Motor neuron (in vitro differentiated cells): Measurements from ENCODE around the gene PF4V1. TPM values are rescaled to one million over a fixed set of nuclear protein-coding genes. Genes with fewer than 3 reads are reported as not detected.

Experiments
- ATAC-seq, 8 experiments: fragments of 200-7000 bp; cut with Tn5 transposase; replicated peaks in 6 of 8; 2 replicates each; pipeline ENCODE4 v1.8.0; 2021; ENCODE audit warnings: mild to moderate bottlenecking in 8 of 8, moderate library complexity in 8 of 8
- H3K27ac ChIP-seq, 2 donors: fragments of 250-450 bp; sonication (Bioruptor Pico); 2 replicates each; pipeline ENCODE4 v1.9.0; 2021; ENCODE audit warnings: antibody characterized with exemption in 2 of 2, mild to moderate bottlenecking in 2 of 2, moderate library complexity in 1 of 2
- H3K4me1 ChIP-seq, 2 donors: fragments of 250-450 bp; sonication (Bioruptor Pico); replicated peaks in 1 of 2; 2 replicates each; pipeline ENCODE4 v1.6.1; 2021; ENCODE audit warnings: antibody characterized with exemption in 2 of 2, mild to moderate bottlenecking in 2 of 2, moderate library complexity in 1 of 2
- H3K4me3 ChIP-seq, 5 donors: fragments of 250-450 bp; sonication (Bioruptor Pico); 2 replicates each; pipeline ENCODE4 v1.9.0; 2021; ENCODE audit warnings: antibody characterized with exemption in 5 of 5, mild to moderate bottlenecking in 5 of 5, moderate library complexity in 4 of 5
- WGBS, 10 experiments: fragments of 450-650 bp; shearing (Covaris generic); methylation state at CpG; one replicate each; pipeline ENCODE4 v1.0.0; 2022; 5-methylcytosine and 5-hydroxymethylcytosine counted together
- in situ Hi-C, 9 experiments: fragments of 400-800 bp; cut with MboI; loops; one replicate each; pipeline ENCODE4 v1.15.0; 2021; ENCODE audit warnings: low sequenced_read_pairs in 9 of 9, low pct_unique_long_range_greater_than_20kb in 2 of 9; ENCODE audit not compliant: unreplicated experiment in 9 of 9
- total RNA-seq, 8 experiments: library from RNA; unstranded; fragments of 300-600 nt; gene quantifications; 2 replicates each; pipeline versions ENCODE4 v1.2.3 to v1.2.4, GENCODE V29; 2022

Gene PF4V1, protein sequence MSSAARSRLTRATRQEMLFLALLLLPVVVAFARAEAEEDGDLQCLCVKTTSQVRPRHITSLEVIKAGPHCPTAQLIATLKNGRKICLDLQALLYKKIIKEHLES
- total RNA-seq: not detected

DNA sequence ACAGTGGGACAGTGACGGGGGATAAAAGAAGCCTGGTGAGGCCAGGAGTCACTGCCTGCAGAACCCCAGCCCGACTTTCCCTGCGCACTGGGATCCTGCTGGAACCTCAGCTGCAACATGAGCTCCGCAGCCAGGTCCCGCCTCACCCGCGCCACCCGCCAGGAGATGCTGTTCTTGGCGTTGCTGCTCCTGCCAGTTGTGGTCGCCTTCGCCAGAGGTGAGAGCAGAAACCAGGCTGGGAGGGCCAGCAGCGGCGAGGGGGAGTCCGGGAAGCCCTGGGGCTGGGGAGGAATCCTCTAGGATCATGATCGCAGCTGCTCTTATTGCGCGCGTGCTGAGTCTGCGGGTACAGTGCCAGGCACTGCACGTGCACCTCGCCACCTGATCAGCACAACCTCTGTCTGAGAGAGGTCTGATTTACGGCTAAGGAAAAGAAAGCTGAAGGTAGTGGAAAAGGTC, at the start of gene PF4V1:
Gene PF4V1 (plus strand): TSS at position 51 of the 459 bp plus-strand sequence. CDS start 67 bp downstream, at position 118.
- Histone ChIP-seq H3K27ac (no peak within 1 kb of the TSS), H3K4me1 (no peaks in the 10 kb centered on the region), H3K4me3 (no peak within 1 kb of the TSS)
- in situ Hi-C loops: loop anchor here in 1 of 9 experiments (25.0 kb wide), 1 partner anchor 116 kb away; the partner anchor contains the start of gene CXCL8
- peak in 3 of 8 experiments; percentile 48 to 78 (median 68) for ATAC-seq
- WGBS, 10 experiments: 3 to 100% (median 40%) methylated on average over 1 to 6 of the region's 22 CpGs; no CpG with 5 or more reads in 7 of the 10 experiments

DNA sequence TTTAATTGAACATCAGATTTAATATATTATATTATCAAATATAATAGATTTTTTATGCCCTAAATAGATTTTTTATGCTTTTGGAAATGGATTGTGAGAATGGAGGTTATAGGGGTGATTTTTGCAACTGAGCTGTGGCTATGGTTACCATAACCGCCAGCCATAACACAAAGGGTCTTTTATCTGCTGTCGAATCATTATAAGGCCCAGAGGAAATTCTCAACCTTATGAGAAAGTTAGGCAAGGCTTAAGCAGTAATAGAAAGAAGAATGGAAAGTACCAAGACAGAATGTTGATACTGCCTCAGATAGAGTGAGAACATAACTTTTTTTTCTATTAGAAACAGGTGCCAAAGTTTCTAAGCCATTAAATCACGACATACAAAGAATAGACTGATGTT, 42.9 kb upstream of the PF4V1 start:
- in situ Hi-C loops: no loop called here
- 0 to 100% (median 80%) methylated on average over 1 to 3 of the region's 3 CpGs for WGBS, 10 experiments
- Histone ChIP-seq H3K27ac (no peak overlapping the region), H3K4me3 (no peak overlapping the region), H3K4me1 (no peaks in the 10 kb centered on the region)
- no peak for ATAC-seq

DNA sequence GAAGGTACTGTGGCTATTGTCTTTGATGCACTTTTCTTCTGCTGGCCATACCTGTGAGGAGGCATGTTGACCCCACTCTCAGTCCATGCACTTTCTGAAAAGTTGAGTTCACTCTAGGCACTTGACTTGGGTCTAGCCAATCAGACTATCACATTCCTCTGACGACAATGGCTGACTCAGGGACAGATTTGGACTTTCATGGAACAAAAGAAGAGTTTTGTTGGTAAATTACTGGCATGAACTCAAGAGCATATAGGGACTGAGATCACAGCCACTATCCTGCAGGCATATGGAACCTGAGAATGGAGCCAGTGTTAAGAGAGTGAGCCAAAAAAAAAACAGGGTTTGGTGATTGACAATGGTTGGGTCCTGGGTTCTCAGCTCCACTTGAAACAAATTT, 41.3 kb upstream of the PF4V1 start:
- in situ Hi-C loops: no loop called here
- H3K4me3 ChIP-seq: no peak overlapping the region
- ATAC-seq: no peak
- no peaks in the 10 kb centered on the region for H3K4me1 ChIP-seq
- 25 to 88% (median 77%) methylated on average over 1 of the region's 1 CpG; no CpG with 5 or more reads in 2 of the 10 experiments for WGBS, 10 experiments
- H3K27ac ChIP-seq: no peak overlapping the region

DNA sequence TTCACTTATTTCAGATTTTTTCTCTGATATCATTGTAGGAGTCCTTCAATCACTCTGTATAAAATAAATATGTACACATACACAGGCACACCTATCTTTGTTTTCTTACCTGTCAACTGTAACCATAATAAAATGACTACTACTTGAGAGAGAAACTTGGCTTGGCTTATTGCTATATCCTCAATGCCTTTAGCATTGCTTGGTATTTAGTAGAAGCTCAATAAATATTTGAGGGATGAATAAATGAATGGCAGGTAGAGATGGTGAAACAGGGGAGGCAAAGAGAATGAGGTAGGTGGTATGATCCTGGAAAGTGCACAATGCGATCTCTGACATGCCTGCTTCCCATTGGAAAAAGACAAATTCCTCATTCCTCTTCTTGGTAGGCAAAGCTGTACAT, 38.4 kb upstream of the PF4V1 start:
- Histone ChIP-seq H3K27ac (no peak overlapping the region), H3K4me3 (no peak overlapping the region), H3K4me1 (no peaks in the 10 kb centered on the region)
- in situ Hi-C loops: no loop called here
- 40 to 100% (median 90%) methylated on average over 1 of the region's 1 CpG; no CpG with 5 or more reads in 4 of the 10 experiments for WGBS, 10 experiments
- ATAC-seq: no peak

DNA sequence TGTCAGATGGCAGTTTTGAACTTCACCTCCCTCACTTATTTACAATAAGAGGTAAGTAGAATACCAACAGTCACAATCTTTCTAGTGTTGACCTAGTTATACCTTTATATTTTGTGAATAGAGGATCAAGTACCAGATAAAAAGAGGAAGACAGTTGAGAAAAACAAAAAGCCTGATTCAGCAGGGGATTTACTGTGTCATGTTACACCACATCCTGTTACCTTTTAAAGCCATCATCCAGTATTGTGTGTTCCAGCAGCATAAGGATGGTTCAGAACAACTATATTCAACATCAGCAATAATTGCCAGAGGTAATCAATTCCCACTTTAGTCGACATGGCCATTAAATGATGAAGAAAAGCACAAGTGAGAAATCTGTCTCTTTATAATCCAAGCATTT, 38.0 kb upstream of the PF4V1 start:
- no peak for ATAC-seq
- Histone ChIP-seq H3K4me3 (no peak overlapping the region), H3K27ac (no peak overlapping the region), H3K4me1 (no peaks in the 10 kb centered on the region)
- WGBS, 10 experiments: 11 to 90% (median 48%) methylated on average over 1 of the region's 1 CpG; no CpG with 5 or more reads in 2 of the 10 experiments
- in situ Hi-C loops: no loop called here

DNA sequence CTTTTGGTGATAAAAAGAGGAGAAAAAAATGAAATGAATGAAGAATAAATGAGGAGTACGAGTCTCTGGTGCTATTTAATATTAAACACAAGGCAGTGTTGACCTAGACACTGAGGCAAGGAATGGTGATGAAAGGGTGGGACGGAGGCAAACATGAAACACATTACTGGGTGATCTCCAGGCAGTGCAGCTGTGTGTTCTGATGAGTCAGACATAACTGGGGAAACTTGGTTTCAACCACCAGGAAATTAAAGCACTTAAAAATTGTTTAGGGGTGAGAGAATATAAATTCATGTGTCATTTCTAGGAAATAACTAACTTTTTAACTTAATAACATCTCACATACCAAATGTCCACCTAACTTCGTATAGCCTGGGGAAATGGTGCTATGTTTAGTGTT, 36.3 kb upstream of the PF4V1 start:
- 0 to 80% (median 62%) methylated on average over 1 to 3 of the region's 3 CpGs; no CpG with 5 or more reads in 2 of the 10 experiments for WGBS, 10 experiments
- ATAC-seq: peak in 3 of 8 experiments; percentile 82 to 100 (median 89)
- in situ Hi-C loops: no loop called here

DNA sequence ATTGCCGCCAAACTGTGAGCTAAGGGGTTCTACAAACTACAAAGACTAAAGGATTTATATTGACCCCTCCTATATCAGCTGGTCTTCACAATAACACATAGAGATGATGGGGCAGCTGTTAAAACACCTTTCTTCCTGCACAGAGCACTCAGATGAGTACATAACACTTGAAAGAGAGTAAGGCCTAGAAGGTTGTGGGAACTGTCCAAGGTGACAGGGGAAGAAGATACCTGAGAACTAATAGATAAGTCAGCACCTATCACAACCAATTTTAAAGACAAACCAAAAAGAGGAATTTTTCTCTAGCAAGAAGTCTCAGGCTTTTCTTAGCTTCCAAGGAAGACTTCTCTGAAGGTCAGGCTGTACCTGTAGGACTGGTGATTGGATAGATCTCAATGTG, 35.8 kb upstream of the PF4V1 start:
- Histone ChIP-seq H3K4me3 (no peak overlapping the region), H3K4me1 (no peaks in the 10 kb centered on the region), H3K27ac (no peak overlapping the region)
- WGBS, 10 experiments: 11 to 100% (median 100%) methylated on average over 1 of the region's 1 CpG; no CpG with 5 or more reads in 3 of the 10 experiments
- in situ Hi-C loops: no loop called here
- ATAC-seq: peak in 1 of 8 experiments; percentile 13

More for the DNA sequence above, 36.3 kb upstream of the PF4V1 start:
- Histone ChIP-seq H3K4me3 (no peak overlapping the region), H3K27ac (no peak overlapping the region), H3K4me1 (no peaks in the 10 kb centered on the region)

DNA sequence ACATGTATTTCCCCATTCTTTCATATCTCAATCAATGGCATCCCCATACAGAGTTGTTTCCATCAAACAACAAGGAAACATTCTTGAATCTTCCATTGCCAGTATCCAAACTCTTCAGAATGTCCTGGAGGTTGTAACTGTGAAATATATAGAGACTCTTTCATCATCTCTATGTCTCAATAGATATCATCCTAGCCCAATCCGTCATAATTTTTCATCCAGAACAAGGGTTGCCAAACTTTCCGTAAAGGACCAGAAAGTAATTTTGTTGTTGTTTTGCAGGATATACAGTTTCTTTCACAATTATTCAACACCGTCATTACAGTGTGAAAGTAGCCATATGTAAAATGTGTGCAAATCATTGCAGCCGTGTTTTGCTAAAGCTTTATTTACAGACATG, 31.8 kb upstream of the PF4V1 start:
- no peak for ATAC-seq
- Histone ChIP-seq H3K4me1 (no peaks in the 10 kb centered on the region), H3K4me3 (no peak overlapping the region), H3K27ac (no peak overlapping the region)
- in situ Hi-C loops: no loop called here
- WGBS, 10 experiments: 43 to 100% (median 91%) methylated on average over 2 to 4 of the region's 4 CpGs; no CpG with 5 or more reads in 1 of the 10 experiments

DNA sequence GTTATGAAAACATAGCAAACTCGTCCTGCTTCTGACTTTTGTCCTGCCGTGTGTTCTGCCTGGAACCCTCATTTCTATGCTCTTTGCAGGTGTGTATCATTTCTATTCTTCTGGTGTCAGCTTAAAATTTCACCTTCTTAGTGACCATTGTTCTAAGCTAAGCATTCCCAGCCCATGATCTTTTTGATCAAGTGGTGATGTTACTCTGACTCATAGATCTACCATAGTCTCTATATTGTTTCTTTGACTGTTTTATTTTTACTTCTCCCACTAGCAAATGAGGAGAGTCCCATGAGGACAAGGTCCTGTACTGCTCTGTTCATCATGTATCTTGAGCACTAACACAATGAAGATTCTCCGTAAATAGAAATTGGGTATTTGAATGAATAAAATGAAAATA, 30.7 kb upstream of the PF4V1 start:
- Histone ChIP-seq H3K4me3 (no peak overlapping the region), H3K27ac (no peak overlapping the region), H3K4me1 (no peaks in the 10 kb centered on the region)
- 71 to 94% (median 80%) methylated on average over 1 to 3 of the region's 3 CpGs; no CpG with 5 or more reads in 1 of the 10 experiments for WGBS, 10 experiments
- in situ Hi-C loops: no loop called here
- ATAC-seq: no peak

DNA sequence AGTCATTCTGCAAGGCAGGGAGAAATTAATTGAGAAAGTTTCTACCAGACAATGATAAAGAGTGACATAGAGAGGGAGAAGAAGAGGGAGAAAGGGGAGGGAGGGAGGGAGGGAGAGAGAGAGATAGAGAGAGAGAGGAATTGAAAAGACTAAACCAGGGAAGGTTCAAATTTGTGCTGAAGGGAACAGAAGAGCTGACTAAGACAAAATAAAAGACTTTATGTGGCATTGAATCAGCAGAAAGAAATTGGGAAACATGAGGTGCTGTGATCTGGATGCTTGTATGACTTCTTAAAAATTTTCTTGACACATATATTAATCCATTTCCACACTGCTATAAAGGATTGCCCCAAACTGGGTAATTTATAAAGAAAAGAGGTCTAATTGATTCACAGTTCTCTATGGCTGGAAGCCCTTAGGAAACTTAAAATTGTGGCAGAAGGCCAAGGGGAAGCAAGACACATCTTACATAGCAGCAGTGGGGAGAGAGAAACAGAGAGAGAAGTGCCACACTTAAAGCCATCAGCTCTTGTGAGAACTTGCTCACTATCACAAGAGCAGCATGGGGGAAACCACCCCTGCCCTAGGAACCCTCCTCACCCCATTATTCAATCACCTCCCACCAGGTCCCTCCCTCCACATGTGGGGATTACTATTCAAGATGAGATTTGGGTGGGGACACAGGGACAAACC, 30.1 kb upstream of the PF4V1 start:
- in situ Hi-C loops: no loop called here
- ATAC-seq: no peak
- no peaks in the 10 kb centered on the region for H3K4me1 ChIP-seq
- no peak overlapping the region for H3K4me3 ChIP-seq
- no peak overlapping the region for H3K27ac ChIP-seq

DNA sequence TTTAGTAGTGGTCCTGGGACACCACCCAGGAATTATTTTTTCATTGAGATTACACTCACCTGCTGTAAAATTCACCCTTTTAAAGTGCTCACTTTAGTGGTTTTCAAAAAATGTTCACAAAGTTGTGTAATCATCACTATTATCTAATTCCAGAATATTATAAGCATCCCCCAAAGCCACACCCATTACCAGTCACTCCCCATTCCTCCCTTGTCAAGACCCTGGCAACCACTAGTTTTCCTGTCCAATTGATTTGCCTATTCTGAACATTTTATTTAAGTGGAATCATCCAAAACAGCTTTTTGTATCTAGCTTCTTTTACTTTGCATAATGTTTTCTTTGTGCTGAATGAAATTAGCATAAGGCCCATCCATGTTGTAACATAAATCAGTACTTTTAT, 29.3 kb upstream of the PF4V1 start:
- in situ Hi-C loops: no loop called here
- Histone ChIP-seq H3K4me3 (no peak overlapping the region), H3K27ac (no peak overlapping the region), H3K4me1 (no peaks in the 10 kb centered on the region)
- peak in 1 of 8 experiments; percentile 74 for ATAC-seq

DNA sequence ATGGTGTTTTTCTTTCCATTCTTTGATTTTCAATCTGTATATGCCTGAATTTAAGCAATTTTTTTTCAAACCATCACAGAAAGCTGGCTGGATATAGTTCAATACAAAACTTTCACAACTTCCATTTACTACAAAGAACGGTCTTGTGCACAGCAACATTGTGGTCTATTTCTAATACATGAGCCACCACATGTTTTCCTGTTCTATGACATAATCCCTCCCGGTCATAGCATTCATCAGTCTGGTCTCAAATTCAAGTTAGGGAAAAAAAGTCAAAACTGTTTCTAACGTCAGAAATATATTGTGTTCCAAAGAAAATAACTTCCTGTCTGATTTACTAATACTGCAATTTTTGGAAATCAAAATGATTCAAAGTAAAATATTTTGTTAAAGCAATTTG, 24.1 kb upstream of the PF4V1 start:
- H3K27ac ChIP-seq: no peak overlapping the region
- in situ Hi-C loops: no loop called here
- H3K4me3 ChIP-seq: no peak overlapping the region
- no peak for ATAC-seq
- H3K4me1 ChIP-seq: no peaks in the 10 kb centered on the region
- WGBS, 10 experiments: 0 to 100% (median 87%) methylated on average over 1 to 3 of the region's 3 CpGs

DNA sequence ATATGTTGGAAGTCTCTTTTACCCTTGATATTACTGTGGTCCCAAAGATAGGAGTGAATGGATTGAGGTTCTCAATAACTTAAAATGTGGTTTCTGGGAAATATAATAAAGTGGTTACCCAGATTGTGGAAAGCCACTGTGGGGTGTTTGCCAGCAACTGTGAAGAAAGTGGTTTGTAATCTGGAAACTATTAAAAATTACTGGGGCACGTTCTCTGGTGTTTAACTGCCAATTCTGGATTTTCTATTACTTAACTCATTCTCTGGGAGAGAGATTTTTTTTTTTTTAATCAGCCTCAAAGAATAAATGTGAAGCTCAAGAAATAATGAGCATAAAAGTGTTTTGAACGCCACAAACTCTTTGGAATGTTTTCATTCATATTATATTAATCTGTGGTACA, 21.5 kb upstream of the PF4V1 start:
- no peak for ATAC-seq
- no peak overlapping the region for H3K27ac ChIP-seq
- in situ Hi-C loops: no loop called here
- no peak overlapping the region for H3K4me3 ChIP-seq
- 0 to 100% (median 83%) methylated on average over 1 to 2 of the region's 2 CpGs; no CpG with 5 or more reads in 1 of the 10 experiments for WGBS, 10 experiments
- no peaks in the 10 kb centered on the region for H3K4me1 ChIP-seq
